Smooth muscle cell (in vitro differentiated cells): ENCODE results near the gene SNCA. TPM values are rescaled to one million over a fixed set of nuclear protein-coding genes. Genes with fewer than 3 reads are reported as not detected.

ENCODE experiments used
- DNase-seq: peaks from one replicate; lab custom pipeline; 2025; ENCODE audit not compliant: unreplicated experiment; lab: John Stamatoyannopoulos, UW
- H2AFZ ChIP-seq: fragments of 200-600 bp; sonication (generic); 2 replicates; pipeline ENCODE4 v1.6.0; 2016; ENCODE audit warnings: antibody characterized with exemption, low read depth, mild to moderate bottlenecking
- H3F3A ChIP-seq: fragments of 200-600 bp; sonication (generic); 2 replicates; pipeline ENCODE4 v1.6.0; 2017; ENCODE audit warnings: antibody characterized with exemption, low read depth
- H3K27ac ChIP-seq: fragments of 200-600 bp; sonication (generic); 2 replicates; pipeline ENCODE4 v1.5.1; 2016; ENCODE audit warnings: low read depth, mild to moderate bottlenecking
- H3K27me3 ChIP-seq: fragments of 200-600 bp; sonication (generic); 2 replicates; pipeline ENCODE4 v1.6.1; 2016; ENCODE audit warnings: low read depth, mild to moderate bottlenecking
- H3K36me3 ChIP-seq: fragments of 200-600 bp; sonication (generic); 2 replicates; pipeline ENCODE4 v1.5.1; 2016; ENCODE audit warnings: low read depth
- H3K4me1 ChIP-seq: fragments of 200-600 bp; sonication (generic); 2 replicates; pipeline ENCODE4 v1.5.1; 2016; ENCODE audit warnings: low read depth
- H3K4me2 ChIP-seq: fragments of 200-600 bp; sonication (generic); 2 replicates; pipeline ENCODE4 v1.6.0; 2016; ENCODE audit warnings: mild to moderate bottlenecking
- H3K4me3 ChIP-seq: fragments of 200-600 bp; sonication (generic); 2 replicates; pipeline ENCODE4 v1.5.1; 2016; ENCODE audit warnings: mild to moderate bottlenecking
- H3K79me2 ChIP-seq: fragments of 200-600 bp; sonication (generic); 2 replicates; pipeline ENCODE4 v1.6.0; 2016; ENCODE audit warnings: low read depth, mild to moderate bottlenecking
- H3K9ac ChIP-seq: fragments of 200-600 bp; sonication (generic); 2 replicates; pipeline ENCODE4 v1.6.0; 2016; ENCODE audit warnings: low read depth
- H3K9me3 ChIP-seq: fragments of 200-600 bp; sonication (generic); replicated peaks from 2 replicates; pipeline ENCODE4 v1.5.1; 2016; ENCODE audit warnings: low read depth
- H4K20me1 ChIP-seq: fragments of 200-600 bp; sonication (generic); 2 replicates; pipeline ENCODE4 v1.6.0; 2016; ENCODE audit warnings: low read depth
- CTCF ChIP-seq: fragments of 200-600 bp; sonication (generic); IDR thresholded peaks from 2 replicates; pipeline ENCODE4 v1.5.1; 2017; ENCODE audit warnings: borderline replicate concordance, mild to moderate bottlenecking, antibody characterized with exemption; ENCODE audit not compliant: insufficient read depth, poor library complexity, severe bottlenecking
- WGBS: methylation state at CpG from one replicate; pipeline ENCODE4 v1.1.7; 2016; ENCODE audit warnings: low lambda C conversion rate; 5-methylcytosine and 5-hydroxymethylcytosine counted together
- polyA plus RNA-seq: library from polyadenylated mRNA; unstranded; fragments of >200 nt; fragmentation: Nextera tagmentation; extraction: Ambion mirVana; gene quantifications from 2 replicates; pipeline ENCODE4 v1.2.1, GENCODE V29; 2016
- total RNA-seq: library from RNA; depleted of rRNA; stranded (reverse); fragments of >200 nt; gene quantifications from 2 replicates; pipeline ENCODE4 v1.2.3, GENCODE V29; 2014

Gene SNCA
- total and polyA plus RNA-seq, 2 experiments from 2014 or later, result 0.22 to 3.2 TPM

GRCh38 chr4:89821612-89822011 lies 15.3 kb downstream of the SNCA start:
- Histone ChIP-seq H3K4me3 (no peak overlapping the region), H3K9ac (no peak overlapping the region), H3K79me2 (no peaks in the 10 kb centered on the region), H3K36me3 (no peaks in the 10 kb centered on the region), H3K27ac (no peak overlapping the region), H4K20me1 (no peaks in the 10 kb centered on the region), H3K4me1 (no peaks in the 10 kb centered on the region), H3F3A (no peaks in the 10 kb centered on the region), H3K27me3 (no peaks in the 10 kb centered on the region), H3K4me2 (no peak overlapping the region), H3K9me3 (no peaks in the 10 kb centered on the region), H2AFZ (no peak overlapping the region)
- no peak for DNase-seq
- no peak for TF ChIP-seq CTCF
- WGBS, result 100% methylated on average over 1 of the region's 1 CpG

- Histone ChIP-seq H3K4me2 (no peak overlapping the region), H3K27me3 (no peaks in the 10 kb centered on the region), H3K4me3 (no peak overlapping the region), H3K9me3 (no peaks in the 10 kb centered on the region), H3K4me1 (no peaks in the 10 kb centered on the region), H3K27ac (no peak overlapping the region), H3K36me3 (no peaks in the 10 kb centered on the region), H4K20me1 (no peaks in the 10 kb centered on the region), H3F3A (no peaks in the 10 kb centered on the region), H3K9ac (no peak overlapping the region), H3K79me2 (no peaks in the 10 kb centered on the region), H2AFZ (no peak overlapping the region)
- 80% methylated on average over 3 of the region's 3 CpGs for WGBS
- DNase-seq, result no peak
- TF ChIP-seq CTCF, result no peak
Measured at GRCh38 chr4:89820010-89820409, 17.0 kb downstream of the SNCA start.

GRCh38 chr4:89814362-89814761 lies 22.6 kb downstream of the SNCA start:
- H3K79me2 ChIP-seq, result no peaks in the 10 kb centered on the region
- H3K4me1 ChIP-seq, result no peaks in the 10 kb centered on the region
- H4K20me1 ChIP-seq, result no peaks in the 10 kb centered on the region
- H3K27ac ChIP-seq, result no peak overlapping the region
- no peak overlapping the region for H2AFZ ChIP-seq
- no peak overlapping the region for H3K4me3 ChIP-seq
- H3K4me2 ChIP-seq, result no peak overlapping the region
- WGBS, result 98% methylated on average over 3 of the region's 3 CpGs
- TF ChIP-seq CTCF, result no peak
- H3K9me3 ChIP-seq, result no peaks in the 10 kb centered on the region
- no peaks in the 10 kb centered on the region for H3K27me3 ChIP-seq
- H3F3A ChIP-seq, result no peaks in the 10 kb centered on the region
- no peak overlapping the region for H3K9ac ChIP-seq
- no peak for DNase-seq
- no peaks in the 10 kb centered on the region for H3K36me3 ChIP-seq

- Histone ChIP-seq H3K4me2 (no peak overlapping the region), H3K79me2 (no peaks in the 10 kb centered on the region), H3K9ac (no peak overlapping the region), H3K9me3 (no peaks in the 10 kb centered on the region), H3K36me3 (no peaks in the 10 kb centered on the region), H3K4me1 (no peaks in the 10 kb centered on the region), H3F3A (no peaks in the 10 kb centered on the region), H2AFZ (no peak overlapping the region), H3K27me3 (no peaks in the 10 kb centered on the region), H4K20me1 (no peaks in the 10 kb centered on the region), H3K4me3 (no peak overlapping the region), H3K27ac (no peak overlapping the region)
- DNase-seq, result no peak
- WGBS, result 82% methylated on average over 2 of the region's 2 CpGs
- no peak for TF ChIP-seq CTCF
Measured at GRCh38 chr4:89813197-89813596, 23.8 kb downstream of the SNCA start.
